Heart left ventricle (tissue), 16 donors: ENCODE results near the gene SMIM44. TPM values are rescaled to one million over a fixed set of nuclear protein-coding genes. Genes with fewer than 3 reads are reported as not detected.

Experiments
- ATAC-seq, 4 donors: fragments of 200-7000 bp; cut with Tn5 transposase; one replicate each; pipeline ENCODE4 v1.9.1; 2020 to 2022; ENCODE audit warnings: moderate library complexity in 4 of 4, mild to moderate bottlenecking in 3 of 4, moderate number of reproducible peaks in 1 of 4
- DNase-seq, 5 donors: peaks; one replicate each; pipeline ENCODE4 v3.0.0-alpha.2; 2020
- H3K27ac ChIP-seq, 12 donors: fragments of 200-600 bp; sonication (generic) in 4 of 12; one replicate each; pipeline versions ENCODE4 v1.5.0 to v1.8.0; 2016 to 2022; ENCODE audit warnings: mild to moderate bottlenecking in 2 of 12
- H3K27me3 ChIP-seq, 9 donors: fragments of 200-600 bp; sonication (generic) in 2 of 9; one replicate each; pipeline versions ENCODE4 v1.5.1 to v1.8.0; 2016 to 2022; ENCODE audit warnings: mild to moderate bottlenecking in 3 of 9
- H3K36me3 ChIP-seq, 9 donors: fragments of 200-600 bp; sonication (generic) in 2 of 9; one replicate each; pipeline versions ENCODE4 v1.5.0 to v1.8.0; 2018 to 2022; ENCODE audit warnings: mild to moderate bottlenecking in 2 of 9
- H3K4me1 ChIP-seq, 12 donors: fragments of 200-600 bp; sonication (generic) in 4 of 12; one replicate each; pipeline versions ENCODE4 v1.5.0 to v1.8.0; 2016 to 2022; ENCODE audit warnings: mild to moderate bottlenecking in 3 of 12
- H3K4me3 ChIP-seq, 12 donors: fragments of 200-600 bp; sonication (generic) in 4 of 12; one replicate each; pipeline versions ENCODE4 v1.5.0 to v1.8.0; 2017 to 2022; ENCODE audit warnings: mild to moderate bottlenecking in 9 of 12, moderate library complexity in 4 of 12
- H3K9me3 ChIP-seq, 12 donors: fragments of 200-600 bp; sonication (generic) in 4 of 12; one replicate each; pipeline versions ENCODE4 v1.5.0 to v1.8.0; 2016 to 2022; ENCODE audit warnings: mild to moderate bottlenecking in 1 of 12
- POLR2A ChIP-seq, 2 donors: fragments of 450-650 bp; IDR thresholded peaks; one replicate each; pipeline ENCODE4 v1.6.1; 2017; ENCODE audit warnings: antibody characterized with exemption in 2 of 2, mild to moderate bottlenecking in 2 of 2, moderate library complexity in 2 of 2
- WGBS, 4 donors: extraction: QIAGEN DNeasy Blood & Tissue Kit in 2 of 4; methylation state at CpG; one replicate each; pipeline versions ENCODE4 v1.1.5 to v1.1.7; 2013 to 2018; 5-methylcytosine and 5-hydroxymethylcytosine counted together
- intact Hi-C, 10 donors: fragments of 100-400 bp; cut with DNase I; formaldehyde crosslinking; loops; one replicate each; pipeline versions ENCODE4 v1.11.1 to v1.14.2; 2022
- polyA plus RNA-seq, 2 donors: library from polyadenylated mRNA; stranded (reverse); fragments of 200-250 nt; gene quantifications; one replicate each; pipeline ENCODE4 v1.2.3, GENCODE V29; 2013
- total RNA-seq, 9 donors: library from RNA; depleted of rRNA in 2 of 9; stranded (reverse); fragments of >200 nt in 2 of 9; fragmentation: NEBNext Ultra II Directional in 3 of 9; extraction: Animal tissue kit (Norgen Biotek cat#: 25700) in 3 of 9; gene quantifications; one replicate each; pipeline versions ENCODE4 v1.1.0 to v1.2.4, GENCODE V29; 2016 to 2023
- TF ChIP-seq, protein P1 (sequence below), 12 donors: fragments of 200-600 bp; sonication (generic) in 4 of 12; IDR thresholded peaks; one replicate each; pipeline versions ENCODE4 v1.5.0 to v1.8.0; 2018 to 2022; ENCODE audit warnings: antibody characterized with exemption in 12 of 12, mild to moderate bottlenecking in 5 of 12
- donor health status: ischemic (EF 13 %, LVEDD 7.1; RV severe dilation, severe dysfunction).
- donor health status: healthy with polysubstance abuse.
- donor health status: DM: no; HTN: yes; CAD: no.
- donor health status: DM: no; HTN: no; CAD: no.
- donor health status: ischemic (EF 25% LVEDD 6.9; RV normal size, moderate dysfunction).
- donor health status: ischemic (EF 25% LVEDD 5.7; RV mildly dilated, moderate dysfunction).
- donor health status: healthy.
- donor health status: DM: yes; HTN: yes; CAD: no.
- donor health status: ischemic (EF 35%, LVEDD 5.7; RV mildly dilated, moderate dysfunction).
- donor health status: nonischemic (EF 11% LVEDD 7.7; RV severe dilation, severe dysfunction).
- donor health status: DM: yes; HTN: yes; CAD: no.
- donor health status: PGD.
- donor health status: ischemic (EF 29% LVEDD 5.4; RV normal size, mild dysfunction).
- donor health status: nonischemic (EF 23%, LVEDD 6.1; RV moderate dilation, normal function).

SMIM44 gene
- total and polyA plus RNA-seq, 11 donors, result not detected

DNA sequence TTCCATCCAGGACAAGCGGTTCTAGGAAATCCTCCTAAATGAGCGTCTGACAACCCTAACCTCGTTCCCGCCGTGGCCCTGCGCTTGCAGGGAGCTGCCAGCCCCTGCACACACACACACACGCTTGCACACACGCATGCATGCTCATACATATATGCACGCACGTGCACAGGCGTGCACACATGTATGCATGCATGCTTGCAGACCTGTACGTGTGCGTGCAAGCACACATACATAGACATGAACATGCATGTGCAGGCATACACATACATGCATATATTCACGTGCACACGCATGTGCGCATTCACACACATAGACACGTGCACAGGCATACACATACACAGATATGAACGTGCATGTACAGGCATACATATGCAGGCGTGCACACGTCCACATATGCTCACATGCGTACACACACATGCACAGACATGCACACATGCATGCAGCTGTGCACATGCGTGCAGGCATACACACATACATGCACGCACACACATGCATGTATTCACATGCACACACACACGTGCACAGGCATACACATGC is 38.5 kb downstream of the SMIM44 start:
- Histone ChIP-seq H3K4me3 (no peak overlapping the region), H3K9me3 (no peaks in the 10 kb centered on the region), H3K36me3 (peaks cover 0 to 63% (median 42%) of the 10 kb centered on the region in 9 donors), H3K27ac (peak overlapping the region in 7 of 12 donors; percentile 14 to 78 (median 47)), H3K4me1 (peaks cover 9 to 47% (median 32%) of the 10 kb centered on the region in 12 donors), H3K27me3 (no peaks in the 10 kb centered on the region)
- intact Hi-C loops, result no loop called here
- DNase-seq (no peak), ATAC-seq (peak in 1 of 4 donors; percentile 1)
- TF ChIP-seq, protein P1, sequence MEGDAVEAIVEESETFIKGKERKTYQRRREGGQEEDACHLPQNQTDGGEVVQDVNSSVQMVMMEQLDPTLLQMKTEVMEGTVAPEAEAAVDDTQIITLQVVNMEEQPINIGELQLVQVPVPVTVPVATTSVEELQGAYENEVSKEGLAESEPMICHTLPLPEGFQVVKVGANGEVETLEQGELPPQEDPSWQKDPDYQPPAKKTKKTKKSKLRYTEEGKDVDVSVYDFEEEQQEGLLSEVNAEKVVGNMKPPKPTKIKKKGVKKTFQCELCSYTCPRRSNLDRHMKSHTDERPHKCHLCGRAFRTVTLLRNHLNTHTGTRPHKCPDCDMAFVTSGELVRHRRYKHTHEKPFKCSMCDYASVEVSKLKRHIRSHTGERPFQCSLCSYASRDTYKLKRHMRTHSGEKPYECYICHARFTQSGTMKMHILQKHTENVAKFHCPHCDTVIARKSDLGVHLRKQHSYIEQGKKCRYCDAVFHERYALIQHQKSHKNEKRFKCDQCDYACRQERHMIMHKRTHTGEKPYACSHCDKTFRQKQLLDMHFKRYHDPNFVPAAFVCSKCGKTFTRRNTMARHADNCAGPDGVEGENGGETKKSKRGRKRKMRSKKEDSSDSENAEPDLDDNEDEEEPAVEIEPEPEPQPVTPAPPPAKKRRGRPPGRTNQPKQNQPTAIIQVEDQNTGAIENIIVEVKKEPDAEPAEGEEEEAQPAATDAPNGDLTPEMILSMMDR (IDR thresholded peaks at IDR 0.05), result no peak
- no peak for TF ChIP-seq POLR2A (IDR thresholded peaks at IDR 0.05)
- 52 to 63% (median 57%) methylated on average over 19 to 24 of the region's 24 CpGs for WGBS, 4 donors

DNA sequence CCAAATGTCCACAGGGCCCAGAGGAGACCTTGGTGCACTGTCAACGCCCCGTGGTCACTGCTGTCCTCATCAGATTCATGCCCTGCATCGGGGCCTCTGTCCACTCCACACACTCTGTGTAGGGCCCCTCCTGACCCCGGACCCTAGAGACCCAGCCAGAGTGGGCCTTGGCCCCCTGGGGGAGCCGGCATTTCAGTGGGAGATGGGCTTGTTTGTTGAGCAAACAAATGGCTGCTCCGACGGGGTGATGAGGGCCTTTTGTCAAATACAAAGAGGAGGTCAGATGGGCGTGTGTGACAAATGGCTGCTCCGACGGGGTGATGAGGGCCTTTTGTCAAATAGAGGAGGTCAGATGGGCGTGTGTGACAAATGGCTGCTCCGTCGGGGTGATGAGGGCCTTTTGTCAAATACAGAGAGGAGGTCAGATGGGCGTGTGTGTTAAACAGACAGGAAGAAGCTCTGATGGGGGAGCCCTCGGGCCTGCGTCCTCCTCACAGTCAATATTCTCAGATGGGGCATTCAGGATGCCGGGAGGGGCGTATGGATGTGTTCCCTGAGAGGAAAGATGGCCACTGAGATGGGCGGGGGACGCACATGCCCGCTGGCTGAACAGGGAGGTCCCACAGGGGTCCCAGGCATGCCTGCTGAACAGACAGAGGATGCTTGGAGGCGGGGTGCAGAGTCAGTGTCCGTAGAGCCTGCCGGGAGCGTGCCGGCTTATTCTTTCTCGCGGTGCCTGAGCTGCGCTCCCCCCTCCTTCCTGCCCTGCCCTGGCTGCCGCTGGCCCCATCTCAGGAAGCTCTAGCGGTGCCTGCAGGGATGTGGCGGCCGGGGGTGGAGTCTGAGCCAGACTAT is 39.2 kb downstream of the SMIM44 start:
- peak; percentile 79 to 84 (median 80) for DNase-seq
- peak; percentile 81 to 93 (median 88) for ATAC-seq
- peak overlapping the region; percentile 44 to 85 (median 72) for H3K27ac ChIP-seq

DNA sequence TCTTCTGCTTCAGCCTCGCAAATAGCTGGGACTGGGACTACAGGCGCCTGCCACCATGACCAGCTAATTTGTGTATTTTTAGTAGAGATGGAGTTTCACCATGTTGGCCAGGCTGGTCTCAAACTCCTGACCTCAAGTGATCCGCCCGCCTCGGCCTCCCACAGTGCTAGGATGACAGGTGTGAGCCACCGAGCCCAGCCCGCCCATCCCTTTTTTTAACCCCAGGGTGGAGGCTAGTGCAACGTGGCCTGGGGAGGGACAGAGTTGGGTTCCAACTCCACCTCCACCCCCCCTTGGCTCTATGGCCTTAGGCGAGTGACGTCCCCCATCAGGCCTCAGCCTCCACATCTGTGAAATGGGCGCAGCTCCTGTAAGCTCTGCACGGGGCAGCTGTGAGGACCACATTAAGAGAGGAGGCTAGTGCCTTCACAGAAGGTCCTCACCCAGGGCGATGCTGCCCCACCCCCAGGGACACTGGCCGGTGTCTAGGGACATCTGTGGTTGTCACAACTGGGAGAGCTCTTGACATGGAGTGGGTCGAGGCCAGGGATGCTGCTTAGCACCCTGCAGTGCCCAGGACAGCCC is 40.7 kb downstream of the SMIM44 start:
- DNase-seq (no peak), ATAC-seq (no peak)
- no peaks in the 10 kb centered on the region for H3K9me3 ChIP-seq
- TF ChIP-seq, protein P1 (IDR thresholded peaks at IDR 0.05), result no peak
- no peak for TF ChIP-seq POLR2A (IDR thresholded peaks at IDR 0.05)
- peaks cover 9 to 47% (median 32%) of the 10 kb centered on the region in 12 donors for H3K4me1 ChIP-seq
- H3K27ac ChIP-seq, result peak overlapping the region in 4 of 12 donors; percentile 9 to 82 (median 25)
- H3K36me3 ChIP-seq, result peaks cover 0 to 60% (median 43%) of the 10 kb centered on the region in 9 donors
- WGBS, 4 donors, result 87 to 95% (median 93%) methylated on average over 11 to 15 of the region's 15 CpGs
- no peak overlapping the region for H3K4me3 ChIP-seq
- intact Hi-C loops, result no loop called here
- no peaks in the 10 kb centered on the region for H3K27me3 ChIP-seq

More for the DNA sequence above, 39.2 kb downstream of the SMIM44 start:
- intact Hi-C loops, result no loop called here
- Histone ChIP-seq H3K36me3 (peaks cover 0 to 57% (median 35%) of the 10 kb centered on the region in 9 donors), H3K9me3 (no peaks in the 10 kb centered on the region), H3K4me1 (peaks cover 9 to 47% (median 32%) of the 10 kb centered on the region in 12 donors), H3K4me3 (peak overlapping the region in 3 of 12 donors; percentile 1 to 22 (median 8)), H3K27me3 (no peaks in the 10 kb centered on the region)
- WGBS, 4 donors, result 27 to 36% (median 30%) methylated on average over 28 to 33 of the region's 33 CpGs
- peak in 1 of 2 donors; percentile 25 for TF ChIP-seq POLR2A (IDR thresholded peaks at IDR 0.05)
- TF ChIP-seq, protein P1 (IDR thresholded peaks at IDR 0.05), result no peak

DNA sequence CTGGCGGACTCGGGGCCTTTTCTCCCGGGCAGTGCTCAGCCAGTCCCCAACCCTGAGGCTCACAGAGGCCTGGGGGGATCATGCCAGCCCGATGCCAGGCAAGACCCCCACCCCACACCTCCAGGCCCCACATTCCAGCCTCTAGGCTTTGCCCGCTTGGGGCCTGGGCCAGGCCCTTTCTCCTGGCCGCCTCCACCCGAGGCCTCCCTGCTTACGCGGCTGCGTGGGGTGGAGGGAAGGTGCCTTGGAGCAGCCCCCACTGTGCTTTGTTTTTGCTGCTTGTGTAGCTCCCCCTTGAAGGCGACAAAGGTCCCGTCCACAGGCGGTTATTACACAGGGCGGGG is 41.3 kb downstream of the SMIM44 start:
- intact Hi-C loops, result no loop called here
- H3K4me3 ChIP-seq, result no peak overlapping the region
- peaks cover 0 to 61% (median 44%) of the 10 kb centered on the region in 9 donors for H3K36me3 ChIP-seq
- DNase-seq (no peak), ATAC-seq (no peak)
- H3K9me3 ChIP-seq, result no peaks in the 10 kb centered on the region
- H3K4me1 ChIP-seq, result peaks cover 9 to 47% (median 32%) of the 10 kb centered on the region in 12 donors
- H3K27ac ChIP-seq, result peak overlapping the region in 7 of 12 donors; percentile 9 to 58 (median 22)
- no peak for TF ChIP-seq POLR2A (IDR thresholded peaks at IDR 0.05)
- TF ChIP-seq, protein P1 (IDR thresholded peaks at IDR 0.05), result no peak
- H3K27me3 ChIP-seq, result no peaks in the 10 kb centered on the region
- 72 to 82% (median 77%) methylated on average over 14 of the region's 14 CpGs for WGBS, 4 donors
